ENCODE measurements around the gene ACO2. TPM values are rescaled to one million over a fixed set of nuclear protein-coding genes. Genes with fewer than 3 reads are reported as not detected.
A peak's percentile ranks its signal among the peaks of the same experiment; 100 is the strongest.

Gene ACO2
- total RNA-seq, 4 donors from 2014 or later, result 164 to 351 (median 255) TPM

- peaks cover 0 to 12% (median 0%) of the 10 kb centered on the region in 4 donors for H3K4me1 ChIP-seq
- WGBS, 2 donors (ENCODE audit: low coverage in 1 of 2), result 61% methylated on average over 6 of the region's 6 CpGs; no CpG with 5 or more reads in 1 of the 2 donors
- H3K9me3 ChIP-seq, result no peaks in the 10 kb centered on the region
- no peak for DNase-seq
- TF ChIP-seq POLR2A (IDR thresholded peaks at IDR 0.05) (no peak), POLR2AphosphoS5 (IDR thresholded peaks at IDR 0.05) (no peak), EP300 (IDR thresholded peaks at IDR 0.05; ENCODE audit: low read depth) (no peak)
- TF ChIP-seq, protein P1, sequence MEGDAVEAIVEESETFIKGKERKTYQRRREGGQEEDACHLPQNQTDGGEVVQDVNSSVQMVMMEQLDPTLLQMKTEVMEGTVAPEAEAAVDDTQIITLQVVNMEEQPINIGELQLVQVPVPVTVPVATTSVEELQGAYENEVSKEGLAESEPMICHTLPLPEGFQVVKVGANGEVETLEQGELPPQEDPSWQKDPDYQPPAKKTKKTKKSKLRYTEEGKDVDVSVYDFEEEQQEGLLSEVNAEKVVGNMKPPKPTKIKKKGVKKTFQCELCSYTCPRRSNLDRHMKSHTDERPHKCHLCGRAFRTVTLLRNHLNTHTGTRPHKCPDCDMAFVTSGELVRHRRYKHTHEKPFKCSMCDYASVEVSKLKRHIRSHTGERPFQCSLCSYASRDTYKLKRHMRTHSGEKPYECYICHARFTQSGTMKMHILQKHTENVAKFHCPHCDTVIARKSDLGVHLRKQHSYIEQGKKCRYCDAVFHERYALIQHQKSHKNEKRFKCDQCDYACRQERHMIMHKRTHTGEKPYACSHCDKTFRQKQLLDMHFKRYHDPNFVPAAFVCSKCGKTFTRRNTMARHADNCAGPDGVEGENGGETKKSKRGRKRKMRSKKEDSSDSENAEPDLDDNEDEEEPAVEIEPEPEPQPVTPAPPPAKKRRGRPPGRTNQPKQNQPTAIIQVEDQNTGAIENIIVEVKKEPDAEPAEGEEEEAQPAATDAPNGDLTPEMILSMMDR (IDR thresholded peaks at IDR 0.05), result no peak
- intact Hi-C loops (cut with DNase I; ENCODE audit: low total_unique reads), result no loop called here
- H3K4me3 ChIP-seq, result no peak overlapping the region
- H3K27ac ChIP-seq, result no peak overlapping the region
- in situ Hi-C loops (cut with MboI; ENCODE audit: low pct_ligation_motif_present in 1 of 4, low pct_unique_long_range_greater_than_20kb in 1 of 4, low sequenced_read_pairs in 3 of 4), result no loop called here
- no peaks in the 10 kb centered on the region for H3K27me3 ChIP-seq
- H3K36me3 ChIP-seq, result peaks cover 0 to 32% (median 13%) of the 10 kb centered on the region in 4 donors
These were observed 29.5 kb downstream of the ACO2 start for GRCh38 chr22:41498303-41498835.

GRCh38 chr22:41499624-41500280, 30.8 kb downstream of the ACO2 start:
- WGBS, 2 donors (ENCODE audit: low coverage in 1 of 2), result 86 to 87% methylated on average over 1 to 10 of the region's 10 CpGs
- Histone ChIP-seq H3K4me1 (peaks cover 0 to 12% (median 0%) of the 10 kb centered on the region in 4 donors), H3K36me3 (peaks cover 0 to 45% (median 19%) of the 10 kb centered on the region in 4 donors), H3K4me3 (no peak overlapping the region), H3K9me3 (no peaks in the 10 kb centered on the region), H3K27ac (no peak overlapping the region), H3K27me3 (no peaks in the 10 kb centered on the region)
- no peak for TF ChIP-seq POLR2A (IDR thresholded peaks at IDR 0.05)
- TF ChIP-seq, protein P1 (IDR thresholded peaks at IDR 0.05), result no peak
- TF ChIP-seq EP300 (IDR thresholded peaks at IDR 0.05; ENCODE audit: low read depth), result no peak
- TF ChIP-seq POLR2AphosphoS5 (IDR thresholded peaks at IDR 0.05), result no peak
- intact Hi-C loops (cut with DNase I; ENCODE audit: low total_unique reads) (no loop called here), in situ Hi-C loops (cut with MboI; ENCODE audit: low pct_ligation_motif_present in 1 of 4, low pct_unique_long_range_greater_than_20kb in 1 of 4, low sequenced_read_pairs in 3 of 4) (no loop called here)
- no peak for DNase-seq

GRCh38 chr22:41500303-41500702, 31.4 kb downstream of the ACO2 start:
- intact Hi-C loops (cut with DNase I; ENCODE audit: low total_unique reads), result no loop called here
- 80 to 82% methylated on average over 7 of the region's 7 CpGs for WGBS, 2 donors (ENCODE audit: low coverage in 1 of 2)
- no peak for DNase-seq
- H3K4me3 ChIP-seq, result no peak overlapping the region
- H3K4me1 ChIP-seq, result peaks cover 0 to 12% (median 0%) of the 10 kb centered on the region in 4 donors
- TF ChIP-seq EP300 (IDR thresholded peaks at IDR 0.05; ENCODE audit: low read depth), result no peak
- TF ChIP-seq, protein P1 (IDR thresholded peaks at IDR 0.05), result no peak
- no peak for TF ChIP-seq POLR2AphosphoS5 (IDR thresholded peaks at IDR 0.05)
- no peak for TF ChIP-seq POLR2A (IDR thresholded peaks at IDR 0.05)
- in situ Hi-C loops (cut with MboI; ENCODE audit: low pct_ligation_motif_present in 1 of 4, low pct_unique_long_range_greater_than_20kb in 1 of 4, low sequenced_read_pairs in 3 of 4), result no loop called here
- H3K9me3 ChIP-seq, result no peaks in the 10 kb centered on the region
- peaks cover 0 to 49% (median 19%) of the 10 kb centered on the region in 4 donors for H3K36me3 ChIP-seq
- H3K27me3 ChIP-seq, result no peaks in the 10 kb centered on the region
- no peak overlapping the region for H3K27ac ChIP-seq

DNA sequence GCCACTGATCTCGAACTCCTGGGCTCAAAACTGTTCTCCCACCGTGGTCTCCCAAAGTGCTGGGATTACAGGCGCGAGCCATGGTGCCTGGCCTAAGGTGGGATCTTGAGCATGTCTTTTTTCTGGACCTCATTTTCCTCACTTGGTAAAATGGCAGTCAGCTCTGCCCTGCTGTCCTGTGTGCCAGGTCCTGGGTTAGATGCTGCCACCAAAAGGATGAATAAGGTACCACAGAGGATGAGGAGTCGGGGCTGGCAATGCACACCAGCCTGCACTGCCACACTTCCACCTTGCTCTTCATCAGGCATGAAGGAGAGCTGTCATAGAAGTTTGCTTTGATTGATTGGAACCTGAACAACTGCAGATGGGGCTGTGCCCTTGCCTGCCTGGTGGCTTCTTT, 32.3 kb downstream of the ACO2 start:
- no peak for DNase-seq
- in situ Hi-C loops (cut with MboI; ENCODE audit: low pct_ligation_motif_present in 1 of 4, low pct_unique_long_range_greater_than_20kb in 1 of 4, low sequenced_read_pairs in 3 of 4) (no loop called here), intact Hi-C loops (cut with DNase I; ENCODE audit: low total_unique reads) (no loop called here)
- H3K4me3 ChIP-seq, result no peak overlapping the region
- H3K27me3 ChIP-seq, result no peaks in the 10 kb centered on the region
- TF ChIP-seq EP300 (IDR thresholded peaks at IDR 0.05; ENCODE audit: low read depth), result no peak
- TF ChIP-seq, protein P1 (IDR thresholded peaks at IDR 0.05), result peak in 2 of 5 experiments; percentile 9 to 24
- H3K4me1 ChIP-seq, result peaks cover 0 to 12% (median 0%) of the 10 kb centered on the region in 4 donors
- WGBS, 2 donors (ENCODE audit: low coverage in 1 of 2), result 91% methylated on average over 4 to 5 of the region's 5 CpGs
- peaks cover 0 to 49% (median 19%) of the 10 kb centered on the region in 4 donors for H3K36me3 ChIP-seq
- H3K9me3 ChIP-seq, result no peaks in the 10 kb centered on the region
- H3K27ac ChIP-seq, result no peak overlapping the region
